Mammary epithelial cell (primary cell): Measurements from ENCODE around the gene EIF4G1.

Experiments used
- EZH2 ChIP-seq: IDR thresholded peaks from 2 replicates; pipeline ENCODE4 v1.6.1; 2012; ENCODE audit warnings: low read length, inconsistent platforms, borderline replicate concordance
- TF ChIP-seq, protein P1 (sequence below), 2 donors: IDR thresholded peaks in 1 of 2; conservative IDR thresholded peaks in 1 of 2; 2 replicates each; pipeline ENCODE4 v1.5.1; 2011 to 2012; ENCODE audit warnings: inconsistent platforms in 2 of 2, low read length in 2 of 2, mild to moderate bottlenecking in 2 of 2, control low read depth in 1 of 2, low read depth in 1 of 2; ENCODE audit not compliant: insufficient read depth in 1 of 2; ENCODE audit errors: extremely low read depth in 1 of 2

DNA sequence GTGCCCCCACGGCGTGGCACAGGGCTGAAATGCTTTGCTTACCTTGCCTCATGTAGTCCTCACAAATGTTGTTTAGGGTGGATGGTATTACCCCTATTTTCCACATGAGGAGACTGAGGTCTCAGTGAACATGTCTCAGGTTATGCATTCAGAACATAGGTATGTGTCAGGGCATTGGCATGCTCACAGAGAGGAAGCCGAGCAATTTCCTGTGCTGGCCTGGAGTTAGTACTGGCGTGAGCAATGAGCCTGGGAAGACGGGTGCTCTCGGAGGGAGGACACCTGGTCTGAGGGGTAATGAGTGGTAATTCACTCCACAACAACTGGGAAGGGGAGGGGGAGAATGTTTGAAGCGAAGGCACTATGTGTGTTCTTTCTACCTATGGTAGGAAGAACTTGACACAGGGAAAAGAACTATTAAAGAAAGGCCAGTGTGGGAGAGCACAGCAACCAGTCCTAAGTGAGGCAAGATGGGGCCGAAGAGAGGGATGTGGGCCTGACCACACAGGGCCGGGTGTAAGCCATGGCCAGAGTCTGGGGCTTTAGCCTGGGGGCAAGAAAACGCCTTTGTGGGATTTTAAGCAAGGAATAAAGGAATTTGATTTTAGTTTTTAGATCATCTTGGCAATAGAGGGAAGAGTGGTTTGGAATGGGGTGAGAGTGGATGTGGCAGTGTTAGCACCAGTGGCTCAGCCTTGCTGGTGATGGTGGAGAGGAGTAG is 18.1 kb downstream of the EIF4G1 start:
- TF ChIP-seq, protein P1, sequence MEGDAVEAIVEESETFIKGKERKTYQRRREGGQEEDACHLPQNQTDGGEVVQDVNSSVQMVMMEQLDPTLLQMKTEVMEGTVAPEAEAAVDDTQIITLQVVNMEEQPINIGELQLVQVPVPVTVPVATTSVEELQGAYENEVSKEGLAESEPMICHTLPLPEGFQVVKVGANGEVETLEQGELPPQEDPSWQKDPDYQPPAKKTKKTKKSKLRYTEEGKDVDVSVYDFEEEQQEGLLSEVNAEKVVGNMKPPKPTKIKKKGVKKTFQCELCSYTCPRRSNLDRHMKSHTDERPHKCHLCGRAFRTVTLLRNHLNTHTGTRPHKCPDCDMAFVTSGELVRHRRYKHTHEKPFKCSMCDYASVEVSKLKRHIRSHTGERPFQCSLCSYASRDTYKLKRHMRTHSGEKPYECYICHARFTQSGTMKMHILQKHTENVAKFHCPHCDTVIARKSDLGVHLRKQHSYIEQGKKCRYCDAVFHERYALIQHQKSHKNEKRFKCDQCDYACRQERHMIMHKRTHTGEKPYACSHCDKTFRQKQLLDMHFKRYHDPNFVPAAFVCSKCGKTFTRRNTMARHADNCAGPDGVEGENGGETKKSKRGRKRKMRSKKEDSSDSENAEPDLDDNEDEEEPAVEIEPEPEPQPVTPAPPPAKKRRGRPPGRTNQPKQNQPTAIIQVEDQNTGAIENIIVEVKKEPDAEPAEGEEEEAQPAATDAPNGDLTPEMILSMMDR (conservative IDR thresholded peaks at IDR 0.05 in 1 of 2, IDR thresholded peaks at IDR 0.05 in 1 of 2; ENCODE audit: extremely low read depth in 1 of 2, insufficient read depth in 1 of 2, low read depth in 1 of 2, low read length in 2 of 2) = no peak
- TF ChIP-seq EZH2 = no peak
